ACC112 (cell line): ENCODE measurements around the gene G3BP2.
"Not testable (repeated sequence)": the region's sequence is repeated elsewhere in the genome, so short reads cannot be mapped to it uniquely, and the experiment has no call there.

ENCODE experiments used
- H2AFZ ChIP-seq: fragments of 200-600 bp; sonication (generic); one replicate; pipeline ENCODE4 v1.6.0; 2017; ENCODE audit warnings: antibody characterized with exemption, low read length; ENCODE audit not compliant: unreplicated experiment
- H3K27ac ChIP-seq: fragments of 200-600 bp; sonication (generic); 2 replicates; pipeline ENCODE4 v1.5.1; 2014; ENCODE audit warnings: low read depth, mild to moderate bottlenecking, antibody characterized with exemption, low read length, moderate library complexity
- H3K27me3 ChIP-seq: fragments of 200-600 bp; sonication (generic); 2 replicates; pipeline ENCODE4 v1.6.1; 2014; ENCODE audit warnings: mild to moderate bottlenecking, antibody characterized with exemption, low read length, moderate library complexity, mixed read lengths; ENCODE audit not compliant: insufficient read depth
- H3K36me3 ChIP-seq: fragments of 200-600 bp; sonication (generic); 2 replicates; pipeline ENCODE4 v1.6.1; 2016; ENCODE audit warnings: mild to moderate bottlenecking, antibody characterized with exemption, low read length, moderate library complexity, mixed read lengths; ENCODE audit not compliant: insufficient read depth
- H3K4me1 ChIP-seq: fragments of 200-600 bp; sonication (generic); one replicate; pipeline ENCODE4 v1.6.1; 2016; ENCODE audit warnings: low read length, mixed read lengths; ENCODE audit not compliant: insufficient read depth, unreplicated experiment, control insufficient read depth
- H3K4me3 ChIP-seq: fragments of 200-600 bp; sonication (generic); 2 replicates; pipeline ENCODE4 v1.5.1; 2014; ENCODE audit warnings: mild to moderate bottlenecking, low read depth, low read length
- H3K79me2 ChIP-seq: fragments of 200-600 bp; sonication (generic); one replicate; pipeline ENCODE4 v1.6.0; 2016; ENCODE audit warnings: low read length; ENCODE audit not compliant: control insufficient read depth, unreplicated experiment, insufficient read depth

The G3BP2 gene

GRCh38 chr4:75683482-75684155 lies 10.4 kb upstream of the G3BP2 start:
- no peaks in the 10 kb centered on the region for H3K4me1 ChIP-seq
- no peaks in the 10 kb centered on the region for H3K79me2 ChIP-seq
- no peak overlapping the region for H3K27ac ChIP-seq
- no peaks in the 10 kb centered on the region for H3K27me3 ChIP-seq
- no peaks in the 10 kb centered on the region for H3K36me3 ChIP-seq
- H2AFZ ChIP-seq: no peak overlapping the region
- H3K4me3 ChIP-seq: no peak overlapping the region

- Histone ChIP-seq H3K79me2 (no peaks in the 10 kb centered on the region), H3K27ac (no peak overlapping the region), H3K4me3 (no peak overlapping the region), H3K27me3 (no peaks in the 10 kb centered on the region), H2AFZ (no peak overlapping the region), H3K36me3 (no peaks in the 10 kb centered on the region), H3K4me1 (no peaks in the 10 kb centered on the region)
Measured at GRCh38 chr4:75679876-75680575, 6.8 kb upstream of the G3BP2 start.

GRCh38 chr4:75678965-75679364 lies 5.8 kb upstream of the G3BP2 start:
- no peaks in the 10 kb centered on the region for H3K79me2 ChIP-seq

GRCh38 chr4:75678473-75678872 lies 5.3 kb upstream of the G3BP2 start:
- Histone ChIP-seq H3K27me3 (no peaks in the 10 kb centered on the region), H3K79me2 (no peaks in the 10 kb centered on the region), H3K4me3 (no peak overlapping the region), H3K36me3 (no peaks in the 10 kb centered on the region), H2AFZ (no peak overlapping the region), H3K27ac (no peak overlapping the region), H3K4me1 (peaks cover 7% of the 10 kb centered on the region)

More at GRCh38 chr4:75678965-75679364, 5.8 kb upstream of the G3BP2 start:
- no peak overlapping the region for H3K27ac ChIP-seq
- H2AFZ ChIP-seq: no peak overlapping the region
- H3K27me3 ChIP-seq: no peaks in the 10 kb centered on the region
- H3K4me1 ChIP-seq: peaks cover 4% of the 10 kb centered on the region
- H3K36me3 ChIP-seq: no peaks in the 10 kb centered on the region
- H3K4me3 ChIP-seq: no peak overlapping the region

- Histone ChIP-seq H3K27ac (no peak overlapping the region), H2AFZ (no peak overlapping the region), H3K79me2 (peaks cover 31% of the 10 kb centered on the region)
Measured at GRCh38 chr4:75675004-75675531, 1.9 kb upstream of the G3BP2 start.

GRCh38 chr4:75673959-75674328 lies 733 bp upstream of the G3BP2 start:
- Histone ChIP-seq H3K4me1 (peaks cover 22% of the 10 kb centered on the region), H3K79me2 (peaks cover 42% of the 10 kb centered on the region), H3K27me3 (no peaks in the 10 kb centered on the region), H2AFZ (peak overlapping the region; percentile 89), H3K4me3 (peak overlapping the region; percentile 91), H3K27ac (peak overlapping the region; percentile 88), H3K36me3 (no peaks in the 10 kb centered on the region)

More at GRCh38 chr4:75675004-75675531, 1.9 kb upstream of the G3BP2 start:
- Histone ChIP-seq H3K36me3 (no peaks in the 10 kb centered on the region), H3K4me1 (peaks cover 20% of the 10 kb centered on the region), H3K4me3 (no peak overlapping the region), H3K27me3 (no peaks in the 10 kb centered on the region)

GRCh38 chr4:75672461-75673026 lies 667 bp downstream of the G3BP2 start:
- peaks cover 56% of the 10 kb centered on the region for H3K79me2 ChIP-seq
- peak overlapping the region; percentile 91 for H3K4me3 ChIP-seq
- H3K4me1 ChIP-seq: peaks cover 27% of the 10 kb centered on the region
- peak overlapping the region; percentile 70 for H2AFZ ChIP-seq
- no peaks in the 10 kb centered on the region for H3K36me3 ChIP-seq
- peak overlapping the region; percentile 70 for H3K27ac ChIP-seq
- no peaks in the 10 kb centered on the region for H3K27me3 ChIP-seq

- peaks cover 62% of the 10 kb centered on the region for H3K79me2 ChIP-seq
- peak overlapping the region; percentile 91 for H3K4me3 ChIP-seq
- H3K36me3 ChIP-seq: no peaks in the 10 kb centered on the region
- no peak overlapping the region for H2AFZ ChIP-seq
- peaks cover 27% of the 10 kb centered on the region for H3K4me1 ChIP-seq
- H3K27me3 ChIP-seq: no peaks in the 10 kb centered on the region
- H3K27ac ChIP-seq: peak overlapping the region; percentile 70; the same call in 1 of the 2 replicates
Measured at GRCh38 chr4:75671802-75672421, 1.3 kb downstream of the G3BP2 start.

GRCh38 chr4:75668596-75668995 lies 4.6 kb downstream of the G3BP2 start:
- Histone ChIP-seq H3K36me3 (no peaks in the 10 kb centered on the region), H3K27ac (no peak overlapping the region), H3K27me3 (no peaks in the 10 kb centered on the region), H3K4me3 (no peak overlapping the region), H3K4me1 (peaks cover 26% of the 10 kb centered on the region), H3K79me2 (peaks cover 92% of the 10 kb centered on the region), H2AFZ (no peak overlapping the region)

GRCh38 chr4:75667636-75668035 lies 5.6 kb downstream of the G3BP2 start:
- H3K36me3 ChIP-seq, H2AFZ ChIP-seq, H3K27me3 ChIP-seq, H3K4me3 ChIP-seq, H3K27ac ChIP-seq: not testable (repeated sequence)
- H3K79me2 ChIP-seq: peaks cover 95% of the 10 kb centered on the region
- peaks cover 26% of the 10 kb centered on the region for H3K4me1 ChIP-seq
